GM23338 (cell line): ENCODE data around the gene SYNPR. TPM values are rescaled to one million over a fixed set of nuclear protein-coding genes. Genes with fewer than 3 reads are reported as not detected.

ENCODE experiments used
- ATAC-seq: fragments of 200-7000 bp; cut with Tn5 transposase; 3 replicates; pipeline ENCODE4 v1.9.1; 2020
- DNase-seq: peaks from one replicate; pipeline ENCODE4 v3.0.0-alpha.2; 2015; ENCODE audit warnings: low spot score
- H2AFZ ChIP-seq: fragments of 200-600 bp; sonication (generic); 2 replicates; pipeline ENCODE4 v1.8.0; 2016; ENCODE audit warnings: antibody characterized with exemption, mild to moderate bottlenecking, moderate library complexity
- H3F3A ChIP-seq: fragments of 200-600 bp; sonication (generic); replicated peaks from 2 replicates; pipeline ENCODE4 v1.8.0; 2017; ENCODE audit warnings: antibody characterized with exemption, mixed run types, low read depth
- H3K27ac ChIP-seq: fragments of 200-600 bp; sonication (generic); 2 replicates; pipeline ENCODE4 v1.6.1; 2016; ENCODE audit warnings: low read depth
- H3K27me3 ChIP-seq: fragments of 200-600 bp; sonication (generic); 2 replicates; pipeline ENCODE4 v1.8.0; 2016; ENCODE audit warnings: mild to moderate bottlenecking, mixed run types, moderate library complexity; ENCODE audit not compliant: insufficient read depth
- H3K36me3 ChIP-seq: fragments of 200-600 bp; sonication (generic); 2 replicates; pipeline ENCODE4 v1.8.0; 2016; ENCODE audit warnings: mild to moderate bottlenecking; ENCODE audit not compliant: insufficient read depth
- H3K4me1 ChIP-seq: fragments of 200-600 bp; sonication (generic); 2 replicates; pipeline ENCODE4 v1.8.0; 2016; ENCODE audit warnings: mild to moderate bottlenecking, moderate library complexity; ENCODE audit not compliant: insufficient read depth
- H3K4me2 ChIP-seq: fragments of 200-600 bp; sonication (generic); 2 replicates; pipeline ENCODE4 v1.7.1; 2017; ENCODE audit warnings: mixed run types
- H3K4me3 ChIP-seq: fragments of 200-600 bp; sonication (generic); 2 replicates; pipeline ENCODE4 v1.6.1; 2016; ENCODE audit warnings: mixed run types
- H3K79me2 ChIP-seq: fragments of 200-600 bp; sonication (generic); replicated peaks from 2 replicates; pipeline ENCODE4 v1.8.0; 2017; ENCODE audit warnings: mild to moderate bottlenecking; ENCODE audit not compliant: insufficient read depth
- H3K9me2 ChIP-seq: fragments of 200-600 bp; sonication (generic); 2 replicates; pipeline ENCODE4 v1.8.0; 2017; ENCODE audit not compliant: insufficient read depth
- H4K20me1 ChIP-seq: fragments of 200-600 bp; sonication (generic); replicated peaks from 2 replicates; pipeline ENCODE4 v1.8.0; 2017; ENCODE audit warnings: mild to moderate bottlenecking; ENCODE audit not compliant: insufficient read depth
- H3K27ac Mint-ChIP-seq: 2 replicates; pipeline ENCODE4 v1.8.0; 2020; ENCODE audit warnings: inconsistent platforms, mild to moderate bottlenecking, moderate library complexity, mixed read lengths
- H3K27me3 Mint-ChIP-seq: 3 replicates; pipeline ENCODE4 v1.8.0; 2022; ENCODE audit warnings: low read depth, mild to moderate bottlenecking, moderate library complexity, mixed read lengths, inconsistent platforms; ENCODE audit not compliant: insufficient read depth, poor library complexity
- H3K36me3 Mint-ChIP-seq: 3 replicates; pipeline ENCODE4 v1.8.0; 2021; ENCODE audit warnings: low read depth, mild to moderate bottlenecking, inconsistent platforms, moderate library complexity, mixed read lengths
- H3K4me1 Mint-ChIP-seq: 3 replicates; pipeline ENCODE4 v1.8.0; 2020; ENCODE audit warnings: mild to moderate bottlenecking, inconsistent platforms, mixed read lengths
- H3K4me3 Mint-ChIP-seq: 3 replicates; pipeline ENCODE4 v1.8.0; 2021; ENCODE audit warnings: moderate library complexity, mild to moderate bottlenecking, inconsistent platforms, mixed read lengths
- H3K9me3 Mint-ChIP-seq: 3 replicates; pipeline ENCODE4 v1.8.0; 2020; ENCODE audit warnings: moderate library complexity, mild to moderate bottlenecking, inconsistent platforms, mixed read lengths
- CREB1 ChIP-seq: fragments of 250-450 bp; sonication (Bioruptor Pico); IDR thresholded peaks from 2 replicates; pipeline ENCODE4 v1.5.0; 2020; ENCODE audit warnings: low read depth, mild to moderate bottlenecking, moderate library complexity
- CTCF ChIP-seq, 2 experiments: fragments of 200-600 bp in 1 of 2; sonication (generic) in 1 of 2; conservative IDR thresholded peaks; 2 replicates each; pipeline versions ENCODE4 v1.5.1 to v1.6.1; 2016 to 2017; ENCODE audit warnings: antibody characterized with exemption in 2 of 2, low read depth in 2 of 2, mild to moderate bottlenecking in 2 of 2, moderate library complexity in 1 of 2
- ETS1 ChIP-seq: IDR thresholded peaks from 2 replicates; pipeline ENCODE4 v1.6.1; 2016; ENCODE audit warnings: antibody characterized with exemption
- EZH2 ChIP-seq: fragments of 200-600 bp; sonication (generic); IDR thresholded peaks from one replicate; pipeline ENCODE4 v1.8.0; 2017; ENCODE audit warnings: antibody characterized with exemption, mild to moderate bottlenecking, low read depth; ENCODE audit not compliant: unreplicated experiment
- EZH2phosphoT487 ChIP-seq: fragments of 200-600 bp; sonication (generic); IDR thresholded peaks from one replicate; pipeline ENCODE4 v1.8.1; 2018; ENCODE audit warnings: antibody characterized with exemption; ENCODE audit not compliant: unreplicated experiment
- JUNB ChIP-seq: IDR thresholded peaks from one replicate; pipeline ENCODE4 v1.6.1; 2016; ENCODE audit warnings: antibody characterized with exemption; ENCODE audit not compliant: unreplicated experiment
- NANOG ChIP-seq: IDR thresholded peaks from 2 replicates; pipeline ENCODE4 v1.6.1; 2016; ENCODE audit warnings: antibody characterized with exemption, borderline replicate concordance
- POLR2AphosphoS5 ChIP-seq: IDR thresholded peaks from 2 replicates; pipeline ENCODE4 v1.6.1; 2016; ENCODE audit warnings: antibody characterized with exemption, low read depth
- REST ChIP-seq: IDR thresholded peaks from one replicate; pipeline ENCODE4 v1.6.1; 2018; ENCODE audit warnings: antibody characterized with exemption; ENCODE audit not compliant: unreplicated experiment
- STAT1 ChIP-seq: IDR thresholded peaks from one replicate; pipeline ENCODE4 v1.6.1; 2016; ENCODE audit warnings: antibody characterized with exemption; ENCODE audit not compliant: unreplicated experiment
- ZNF114 ChIP-seq: fragments of 250-450 bp; sonication (Bioruptor Pico); IDR thresholded peaks from 2 replicates; pipeline ENCODE4 v1.5.0; 2020; ENCODE audit warnings: mild to moderate bottlenecking, moderate library complexity
- ZNF331 ChIP-seq: fragments of 250-450 bp; sonication (Bioruptor Pico); IDR thresholded peaks from 2 replicates; pipeline ENCODE4 v1.5.0; 2020; ENCODE audit warnings: low read depth, mild to moderate bottlenecking, moderate library complexity
- polyA plus RNA-seq: library from polyadenylated mRNA; unstranded; fragments of >200 nt; fragmentation: Nextera tagmentation; extraction: Ambion mirVana; gene quantifications from 2 replicates; pipeline ENCODE4 v1.2.1, GENCODE V29; 2016
- total RNA-seq: library from RNA; depleted of rRNA; stranded (reverse); fragments of >200 nt; shearing (Covaris generic); gene quantifications from 2 replicates; pipeline ENCODE4 v1.2.3, GENCODE V29; 2014

SYNPR gene
- total and polyA plus RNA-seq, 2 experiments from 2014 or later = 0.38 to 0.55 TPM

- H2AFZ ChIP-seq = no peak overlapping the region
- TF ChIP-seq EZH2 = no peak
- no peak for TF ChIP-seq CREB1
- no peak for TF ChIP-seq POLR2AphosphoS5
- TF ChIP-seq EZH2phosphoT487 = no peak
- no peak for TF ChIP-seq ZNF331 (CRISPR knock-in tag)
- H3K4me2 ChIP-seq = no peak overlapping the region
- H3K9me2 ChIP-seq = no peaks in the 10 kb centered on the region
- Mint-ChIP-seq H3K36me3 (peaks cover 3% of the 10 kb centered on the region; the same call in 2 of the 3 replicates), H3K9me3 (peaks cover 8% of the 10 kb centered on the region), H3K4me1 (peaks cover 10% of the 10 kb centered on the region; the same call in 2 of the 3 replicates), H3K4me3 (no peak overlapping the region), H3K27me3 (peaks cover 5% of the 10 kb centered on the region), H3K27ac (no peak overlapping the region)
- no peak overlapping the region for H3K27ac ChIP-seq
- no peaks in the 10 kb centered on the region for H3K36me3 ChIP-seq
- ATAC-seq (no peak), DNase-seq (no peak)
- 0 out of 2 replicates have a peak, but pooled peaks cover under 1% of the 10 kb centered on the region for H3K27me3 ChIP-seq
- H3K4me3 ChIP-seq = no peak overlapping the region
- H3F3A ChIP-seq = no peaks in the 10 kb centered on the region
- no peaks in the 10 kb centered on the region for H4K20me1 ChIP-seq
- H3K4me1 ChIP-seq = peaks cover 5% of the 10 kb centered on the region; the same call in 1 of the 2 replicates
- H3K79me2 ChIP-seq = no peaks in the 10 kb centered on the region
Observed at GRCh38 chr3:63294332-63294731, 16.2 kb downstream of the SYNPR start.

GRCh38 chr3:63295356-63295755 is 17.2 kb downstream of the SYNPR start:
- Histone ChIP-seq H4K20me1 (no peaks in the 10 kb centered on the region), H2AFZ (no peak overlapping the region), H3F3A (no peaks in the 10 kb centered on the region), H3K27me3 (peaks cover 11% of the 10 kb centered on the region; the same call in 1 of the 2 replicates), H3K27ac (no peak overlapping the region), H3K36me3 (no peaks in the 10 kb centered on the region), H3K4me1 (peaks cover 5% of the 10 kb centered on the region; the same call in 1 of the 2 replicates), H3K4me2 (no peak overlapping the region), H3K79me2 (no peaks in the 10 kb centered on the region), H3K4me3 (no peak overlapping the region), H3K9me2 (no peaks in the 10 kb centered on the region)
- DNase-seq = no peak
- H3K4me1 Mint-ChIP-seq = peaks cover 8% of the 10 kb centered on the region; the same call in 2 of the 3 replicates
- peaks cover 8% of the 10 kb centered on the region for H3K27me3 Mint-ChIP-seq
- peaks cover 3% of the 10 kb centered on the region; the same call in 2 of the 3 replicates for H3K36me3 Mint-ChIP-seq
- TF ChIP-seq NANOG (no peak), ZNF114 (CRISPR knock-in tag) (no peak), STAT1 (no peak), ETS1 (no peak), CTCF (conservative IDR thresholded peaks at IDR 0.05; ENCODE audit: low read depth in 2 of 2) (no peak), JUNB (no peak), REST (no peak)
- no peak overlapping the region for H3K4me3 Mint-ChIP-seq
- no peak for ATAC-seq
- H3K9me3 Mint-ChIP-seq = peaks cover 8% of the 10 kb centered on the region
- H3K27ac Mint-ChIP-seq = no peak overlapping the region
